Right lobe of liver (tissue), 4 donors: ENCODE measurements around the gene NCF4.

ENCODE experiments used
- POLR2A ChIP-seq: fragments of 450-650 bp; IDR thresholded peaks from one replicate; pipeline ENCODE4 v1.6.1; 2017; ENCODE audit warnings: antibody characterized with exemption, mild to moderate bottlenecking
- TF ChIP-seq, protein P1 (sequence below), 4 donors: fragments of 200-600 bp in 3 of 4; fragments of 450-650 bp in 1 of 4; IDR thresholded peaks; one replicate each; pipeline versions ENCODE4 v1.5.1 to v1.8.0; 2016 to 2022; ENCODE audit warnings: antibody characterized with exemption in 4 of 4, mild to moderate bottlenecking in 2 of 4
- donor health status: DM: no; HTN: no; CAD: no.
- donor health status: DM: no; HTN: no; CAD: no.
- donor health status: DM: no; HTN: yes; CAD: no.

DNA sequence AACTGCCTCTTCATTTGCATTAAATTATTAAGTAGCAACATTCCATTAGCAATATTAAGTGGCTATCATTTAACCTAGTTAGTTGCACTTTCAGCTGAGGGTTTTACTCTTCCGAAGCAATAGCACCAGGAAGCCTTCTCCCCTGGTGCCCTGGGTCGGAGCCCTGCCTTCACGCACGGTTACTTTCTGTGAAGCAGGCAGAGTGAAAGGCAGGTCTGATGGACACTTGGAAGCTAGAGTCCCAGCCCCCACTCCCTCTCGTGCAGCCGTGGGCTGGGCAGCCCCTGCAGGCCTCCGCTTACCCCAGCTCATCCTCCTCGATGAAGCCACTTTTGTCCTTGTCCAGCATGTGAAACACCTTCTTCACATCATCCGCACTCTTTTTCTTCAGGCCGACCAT lies 46.0 kb upstream of the NCF4 start:
- TF ChIP-seq, protein P1, sequence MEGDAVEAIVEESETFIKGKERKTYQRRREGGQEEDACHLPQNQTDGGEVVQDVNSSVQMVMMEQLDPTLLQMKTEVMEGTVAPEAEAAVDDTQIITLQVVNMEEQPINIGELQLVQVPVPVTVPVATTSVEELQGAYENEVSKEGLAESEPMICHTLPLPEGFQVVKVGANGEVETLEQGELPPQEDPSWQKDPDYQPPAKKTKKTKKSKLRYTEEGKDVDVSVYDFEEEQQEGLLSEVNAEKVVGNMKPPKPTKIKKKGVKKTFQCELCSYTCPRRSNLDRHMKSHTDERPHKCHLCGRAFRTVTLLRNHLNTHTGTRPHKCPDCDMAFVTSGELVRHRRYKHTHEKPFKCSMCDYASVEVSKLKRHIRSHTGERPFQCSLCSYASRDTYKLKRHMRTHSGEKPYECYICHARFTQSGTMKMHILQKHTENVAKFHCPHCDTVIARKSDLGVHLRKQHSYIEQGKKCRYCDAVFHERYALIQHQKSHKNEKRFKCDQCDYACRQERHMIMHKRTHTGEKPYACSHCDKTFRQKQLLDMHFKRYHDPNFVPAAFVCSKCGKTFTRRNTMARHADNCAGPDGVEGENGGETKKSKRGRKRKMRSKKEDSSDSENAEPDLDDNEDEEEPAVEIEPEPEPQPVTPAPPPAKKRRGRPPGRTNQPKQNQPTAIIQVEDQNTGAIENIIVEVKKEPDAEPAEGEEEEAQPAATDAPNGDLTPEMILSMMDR (IDR thresholded peaks at IDR 0.05) = no peak
- TF ChIP-seq POLR2A = no peak
